CD14-positive monocyte (primary cell): ENCODE measurements around the gene PIANP. TPM values are rescaled to one million over a fixed set of nuclear protein-coding genes. Genes with fewer than 3 reads are reported as not detected.

ENCODE experiments used
- DNase-seq, 3 donors: peaks; one replicate each; pipeline ENCODE4 v3.0.0-alpha.2; 2011 to 2022
- H2AFZ ChIP-seq: 2 replicates; pipeline ENCODE4 v1.6.0; 2012; ENCODE audit warnings: mild to moderate bottlenecking, low read depth, low read length, inconsistent platforms; ENCODE audit not compliant: insufficient read depth, poor library complexity, severe bottlenecking
- H3K27ac ChIP-seq, 2 donors: 1 replicate in 1 of 2; 2 replicates in 1 of 2; pipeline ENCODE4 v1.5.1; 2012 to 2013; ENCODE audit warnings: low read length in 2 of 2, control low read depth in 1 of 2, inconsistent platforms in 1 of 2, low read depth in 1 of 2, mild to moderate bottlenecking in 1 of 2
- H3K27me3 ChIP-seq, 2 donors: one replicate each; pipeline versions ENCODE4 v1.6.0 to v1.6.1; 2011 to 2013; ENCODE audit warnings: low read length in 2 of 2; ENCODE audit not compliant: control insufficient read depth in 2 of 2, insufficient read depth in 2 of 2
- H3K36me3 ChIP-seq, 2 donors: replicated peaks in 1 of 2; 1 replicate in 1 of 2; 2 replicates in 1 of 2; pipeline versions ENCODE4 v1.5.1 to v1.6.1; 2012 to 2013; ENCODE audit warnings: low read length in 2 of 2, control low read depth in 1 of 2, inconsistent platforms in 1 of 2, mild to moderate bottlenecking in 1 of 2; ENCODE audit not compliant: insufficient read depth in 2 of 2, control insufficient read depth in 1 of 2
- H3K4me1 ChIP-seq, 2 donors: 1 replicate in 1 of 2; 2 replicates in 1 of 2; pipeline versions ENCODE4 v1.5.1 to v1.6.1; 2012 to 2013; ENCODE audit warnings: low read length in 2 of 2, control low read depth in 1 of 2, inconsistent platforms in 1 of 2, mild to moderate bottlenecking in 1 of 2, moderate library complexity in 1 of 2; ENCODE audit not compliant: insufficient read depth in 2 of 2, control insufficient read depth in 1 of 2
- H3K4me2 ChIP-seq: replicated peaks from 2 replicates; pipeline ENCODE3; 2012; ENCODE audit warnings: low read length, moderate library complexity, mild to moderate bottlenecking; ENCODE audit not compliant: poor library complexity, severe bottlenecking; ENCODE audit errors: extremely low read depth
- H3K4me3 ChIP-seq, 3 experiments: fragments of 200-600 bp in 1 of 3; sonication (generic) in 1 of 3; replicated peaks in 1 of 3; 1 replicate in 2 of 3; 2 replicates in 1 of 3; pipeline ENCODE4 v1.5.1; 2011 to 2013; ENCODE audit warnings: low read length in 3 of 3, mild to moderate bottlenecking in 3 of 3, control low read depth in 2 of 3, low read depth in 2 of 3, inconsistent platforms in 1 of 3, moderate library complexity in 1 of 3
- H3K79me2 ChIP-seq: 2 replicates; pipeline ENCODE4 v1.6.0; 2012; ENCODE audit warnings: mild to moderate bottlenecking, control low read depth, inconsistent platforms, low read length, moderate library complexity; ENCODE audit not compliant: insufficient read depth
- H3K9ac ChIP-seq: 2 replicates; pipeline ENCODE4 v1.6.0; 2017; ENCODE audit warnings: low read length, mild to moderate bottlenecking; ENCODE audit not compliant: insufficient read depth, poor library complexity, severe bottlenecking
- H3K9me3 ChIP-seq, 2 donors: replicated peaks in 1 of 2; 1 replicate in 1 of 2; 2 replicates in 1 of 2; pipeline versions ENCODE4 v1.5.1 to v1.6.1; 2012 to 2013; ENCODE audit warnings: low read length in 2 of 2, control low read depth in 1 of 2; ENCODE audit not compliant: control insufficient read depth in 1 of 2, insufficient read depth in 1 of 2
- H4K20me1 ChIP-seq: 2 replicates; pipeline ENCODE4 v1.6.0; 2012; ENCODE audit warnings: mild to moderate bottlenecking, low read length, control low read depth, moderate library complexity; ENCODE audit not compliant: insufficient read depth
- H3K27ac Mint-ChIP-seq, 7 donors: one replicate each; pipeline ENCODE4 v1.8.0; 2020; ENCODE audit warnings: mild to moderate bottlenecking in 7 of 7, mixed read lengths in 7 of 7, moderate library complexity in 6 of 7, inconsistent platforms in 2 of 7
- H3K27me3 Mint-ChIP-seq, 3 donors: one replicate each; pipeline ENCODE4 v1.8.0; 2021 to 2022; ENCODE audit warnings: low read depth in 3 of 3, mild to moderate bottlenecking in 3 of 3, mixed read lengths in 3 of 3, moderate library complexity in 3 of 3, inconsistent platforms in 1 of 3
- H3K36me3 Mint-ChIP-seq, 2 donors: one replicate each; pipeline ENCODE4 v1.8.0; 2020; ENCODE audit warnings: mixed read lengths in 2 of 2, inconsistent platforms in 1 of 2, mild to moderate bottlenecking in 1 of 2
- H3K4me1 Mint-ChIP-seq: one replicate; pipeline ENCODE4 v1.8.0; 2020; ENCODE audit warnings: mild to moderate bottlenecking, mixed read lengths
- H3K4me3 Mint-ChIP-seq, 2 donors: one replicate each; pipeline ENCODE4 v1.8.0; 2020; ENCODE audit warnings: mild to moderate bottlenecking in 2 of 2, mixed read lengths in 2 of 2, moderate library complexity in 1 of 2
- H3K9me3 Mint-ChIP-seq, 7 donors: one replicate each; pipeline ENCODE4 v1.8.0; 2020 to 2022; ENCODE audit warnings: mixed read lengths in 7 of 7, mild to moderate bottlenecking in 6 of 7, moderate library complexity in 6 of 7, inconsistent platforms in 2 of 7
- WGBS: methylation state at CpG from one replicate; pipeline ENCODE4 v1.1.5; 2013; ENCODE audit warnings: missing lambda C conversion rate; ENCODE audit not compliant: insufficient coverage; 5-methylcytosine and 5-hydroxymethylcytosine counted together
- intact Hi-C, 2 donors: fragments of 100-400 bp; cut with micrococcal nuclease; formaldehyde crosslinking; loops; one replicate each; pipeline versions ENCODE4 v1.15.0 to v1.15.1; 2023
- polyA plus RNA-seq, 3 donors: library from polyadenylated mRNA; depleted of rRNA in 1 of 3; unstranded in 2 of 3; stranded (reverse) in 1 of 3; fragments of 300-500 nt in 2 of 3; fragments of >200 nt in 1 of 3; fragmentation: Illumina TruSeq in 2 of 3; gene quantifications; 1 replicate in 2 of 3; 2 replicates in 1 of 3; pipeline ENCODE4 v1.2.3, GENCODE V29; 2012 to 2021
- TF ChIP-seq, protein P1 (sequence below): fragments of 200-600 bp; IDR thresholded peaks from one replicate; pipeline ENCODE4 v1.8.0; 2022; ENCODE audit warnings: antibody characterized with exemption, mild to moderate bottlenecking

PIANP gene
- polyA plus RNA-seq, 3 donors = not detected

DNA sequence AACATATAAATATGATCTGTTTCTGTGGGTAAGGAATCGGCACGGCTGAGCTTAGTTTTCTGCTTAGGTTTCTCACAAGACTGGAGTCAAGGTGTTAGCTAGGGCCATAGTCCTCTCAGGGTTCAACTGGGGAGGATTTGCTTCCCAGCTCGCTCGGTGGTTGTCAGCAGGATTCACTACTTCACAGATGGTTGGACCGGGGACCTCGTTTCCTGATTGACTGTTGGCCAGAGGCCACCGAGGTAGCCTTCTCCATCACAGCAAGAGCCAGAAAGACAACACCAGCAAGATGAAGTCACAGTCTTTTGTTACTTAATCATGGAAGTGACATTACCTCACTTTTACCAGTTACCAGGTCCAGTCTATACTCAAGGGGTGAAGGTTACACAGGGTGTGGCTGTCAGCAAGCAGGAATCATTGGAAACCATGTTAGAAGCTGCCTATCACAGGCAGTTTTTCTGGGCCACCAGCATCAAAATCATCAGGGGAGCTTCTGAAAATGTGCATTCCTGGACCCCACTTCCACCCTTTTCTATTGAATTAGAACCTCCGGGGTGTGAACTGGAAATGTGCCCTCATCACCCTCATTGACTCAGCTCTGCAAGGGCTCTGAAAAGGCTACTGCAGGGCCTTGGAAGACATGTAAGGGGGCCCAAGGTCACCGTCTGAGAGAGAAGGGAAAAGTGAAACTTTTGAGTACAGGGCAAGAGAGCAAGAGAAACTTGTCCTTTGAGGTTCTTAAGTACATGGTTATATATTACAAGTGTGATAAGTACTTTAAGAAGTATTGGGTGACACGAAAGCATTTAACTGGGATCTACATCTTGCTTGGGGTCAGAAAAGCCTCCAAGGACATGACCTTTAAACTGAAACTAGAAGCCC is 34.1 kb upstream of the PIANP start:
- TF ChIP-seq, protein P1, sequence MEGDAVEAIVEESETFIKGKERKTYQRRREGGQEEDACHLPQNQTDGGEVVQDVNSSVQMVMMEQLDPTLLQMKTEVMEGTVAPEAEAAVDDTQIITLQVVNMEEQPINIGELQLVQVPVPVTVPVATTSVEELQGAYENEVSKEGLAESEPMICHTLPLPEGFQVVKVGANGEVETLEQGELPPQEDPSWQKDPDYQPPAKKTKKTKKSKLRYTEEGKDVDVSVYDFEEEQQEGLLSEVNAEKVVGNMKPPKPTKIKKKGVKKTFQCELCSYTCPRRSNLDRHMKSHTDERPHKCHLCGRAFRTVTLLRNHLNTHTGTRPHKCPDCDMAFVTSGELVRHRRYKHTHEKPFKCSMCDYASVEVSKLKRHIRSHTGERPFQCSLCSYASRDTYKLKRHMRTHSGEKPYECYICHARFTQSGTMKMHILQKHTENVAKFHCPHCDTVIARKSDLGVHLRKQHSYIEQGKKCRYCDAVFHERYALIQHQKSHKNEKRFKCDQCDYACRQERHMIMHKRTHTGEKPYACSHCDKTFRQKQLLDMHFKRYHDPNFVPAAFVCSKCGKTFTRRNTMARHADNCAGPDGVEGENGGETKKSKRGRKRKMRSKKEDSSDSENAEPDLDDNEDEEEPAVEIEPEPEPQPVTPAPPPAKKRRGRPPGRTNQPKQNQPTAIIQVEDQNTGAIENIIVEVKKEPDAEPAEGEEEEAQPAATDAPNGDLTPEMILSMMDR = no peak
- Histone ChIP-seq H3K27ac (no peak overlapping the region), H3K4me1 (no peaks in the 10 kb centered on the region), H3K9me3 (no peaks in the 10 kb centered on the region), H3K4me2 (no peak overlapping the region), H3K27me3 (no peaks in the 10 kb centered on the region), H3K79me2 (no peaks in the 10 kb centered on the region), H3K4me3 (no peak overlapping the region), H4K20me1 (no peaks in the 10 kb centered on the region), H2AFZ (no peak overlapping the region), H3K9ac (no peak overlapping the region), H3K36me3 (peaks cover 39 to 57% of the 10 kb centered on the region in 2 donors)
- WGBS = 94% methylated on average over 7 of the region's 10 CpGs
- H3K27ac Mint-ChIP-seq = peak overlapping the region in 4 of 7 donors; percentile 1 to 73 (median 56)
- DNase-seq = no peak
- H3K9me3 Mint-ChIP-seq = no peaks in the 10 kb centered on the region
- H3K36me3 Mint-ChIP-seq = peaks cover 41 to 72% of the 10 kb centered on the region in 2 donors
- H3K4me3 Mint-ChIP-seq = no peak overlapping the region
- H3K27me3 Mint-ChIP-seq = peaks cover 0 to 2% (median 2%) of the 10 kb centered on the region in 3 donors
- peaks cover 4% of the 10 kb centered on the region for H3K4me1 Mint-ChIP-seq
- intact Hi-C loops = loop anchor here (1.0 to 5.0 kb wide), 3 partner anchors 43 to 93 kb away; partner anchors contain the start of gene P3H3 (in 1 of the 2)

DNA sequence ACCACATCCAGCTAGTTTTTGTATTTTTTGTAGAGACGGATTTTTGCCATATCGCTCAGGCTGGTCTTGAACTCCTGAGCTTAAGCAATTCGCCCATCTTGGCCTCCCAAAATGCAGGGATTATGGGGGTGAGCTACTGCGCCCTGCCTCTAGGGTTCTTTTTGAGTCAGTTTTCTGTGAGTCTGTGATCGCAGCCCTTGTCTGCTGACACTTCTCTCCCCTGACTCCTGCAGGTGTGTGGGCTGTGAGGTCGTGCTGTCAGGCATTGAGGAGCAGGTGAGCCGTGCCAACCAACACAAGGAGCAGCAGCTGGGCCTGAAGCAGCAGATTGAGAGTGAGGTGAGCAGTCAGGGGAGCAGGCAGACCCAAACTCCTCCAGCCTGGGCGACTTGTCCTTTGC is 29.6 kb upstream of the PIANP start:
- TF ChIP-seq, protein P1 = no peak
- H4K20me1 ChIP-seq = no peaks in the 10 kb centered on the region
- no peak overlapping the region for H3K9ac ChIP-seq
- H3K27me3 ChIP-seq = no peaks in the 10 kb centered on the region
- Mint-ChIP-seq H3K9me3 (no peaks in the 10 kb centered on the region), H3K4me3 (no peak overlapping the region), H3K4me1 (no peaks in the 10 kb centered on the region), H3K27me3 (peaks cover 0 to 2% (median 0%) of the 10 kb centered on the region in 3 donors), H3K36me3 (peaks cover 66 to 94% of the 10 kb centered on the region in 2 donors), H3K27ac (peak overlapping the region in 1 of 7 donors; percentile 37)
- intact Hi-C loops = no loop called here
- no peak overlapping the region for H3K27ac ChIP-seq
- peaks cover 64 to 85% of the 10 kb centered on the region in 2 donors for H3K36me3 ChIP-seq
- peaks cover 10% of the 10 kb centered on the region for H3K79me2 ChIP-seq
- no peak for DNase-seq
- H2AFZ ChIP-seq = no peak overlapping the region
- no peak overlapping the region for H3K4me2 ChIP-seq
- no peak overlapping the region for H3K4me3 ChIP-seq
- 95% methylated on average over 6 of the region's 8 CpGs for WGBS
- no peaks in the 10 kb centered on the region for H3K9me3 ChIP-seq
- no peaks in the 10 kb centered on the region for H3K4me1 ChIP-seq
